DND-41 (cell line): Measurements from ENCODE around the gene CIC.

ENCODE experiments used
- EZH2 ChIP-seq: IDR thresholded peaks from 3 replicates; pipeline ENCODE4 v1.6.1; 2012; ENCODE audit warnings: borderline replicate concordance, low read depth, mild to moderate bottlenecking, moderate library complexity, low read length, inconsistent platforms; ENCODE audit not compliant: severe bottlenecking
- TF ChIP-seq, protein P1 (sequence below): IDR thresholded peaks from 2 replicates; pipeline ENCODE4 v1.5.1; 2012; ENCODE audit warnings: borderline replicate concordance, low read length, moderate library complexity, mild to moderate bottlenecking; ENCODE audit not compliant: poor library complexity, severe bottlenecking; ENCODE audit errors: extremely low read depth

GRCh38 chr19:42241279-42241678 is 27.8 kb upstream of the CIC start:
- TF ChIP-seq, protein P1, sequence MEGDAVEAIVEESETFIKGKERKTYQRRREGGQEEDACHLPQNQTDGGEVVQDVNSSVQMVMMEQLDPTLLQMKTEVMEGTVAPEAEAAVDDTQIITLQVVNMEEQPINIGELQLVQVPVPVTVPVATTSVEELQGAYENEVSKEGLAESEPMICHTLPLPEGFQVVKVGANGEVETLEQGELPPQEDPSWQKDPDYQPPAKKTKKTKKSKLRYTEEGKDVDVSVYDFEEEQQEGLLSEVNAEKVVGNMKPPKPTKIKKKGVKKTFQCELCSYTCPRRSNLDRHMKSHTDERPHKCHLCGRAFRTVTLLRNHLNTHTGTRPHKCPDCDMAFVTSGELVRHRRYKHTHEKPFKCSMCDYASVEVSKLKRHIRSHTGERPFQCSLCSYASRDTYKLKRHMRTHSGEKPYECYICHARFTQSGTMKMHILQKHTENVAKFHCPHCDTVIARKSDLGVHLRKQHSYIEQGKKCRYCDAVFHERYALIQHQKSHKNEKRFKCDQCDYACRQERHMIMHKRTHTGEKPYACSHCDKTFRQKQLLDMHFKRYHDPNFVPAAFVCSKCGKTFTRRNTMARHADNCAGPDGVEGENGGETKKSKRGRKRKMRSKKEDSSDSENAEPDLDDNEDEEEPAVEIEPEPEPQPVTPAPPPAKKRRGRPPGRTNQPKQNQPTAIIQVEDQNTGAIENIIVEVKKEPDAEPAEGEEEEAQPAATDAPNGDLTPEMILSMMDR = no peak
- TF ChIP-seq EZH2 = no peak
